CD4-positive, alpha-beta T cell treated with Interleukin-1 beta for 1 hour (primary cell): Measurements from ENCODE around the gene TESK2.

Source experiments
- DNase-seq, 2 donors: peaks; one replicate each; pipeline ENCODE4 v3.0.0-alpha.2; 2020 to 2022

TESK2 gene

DNA sequence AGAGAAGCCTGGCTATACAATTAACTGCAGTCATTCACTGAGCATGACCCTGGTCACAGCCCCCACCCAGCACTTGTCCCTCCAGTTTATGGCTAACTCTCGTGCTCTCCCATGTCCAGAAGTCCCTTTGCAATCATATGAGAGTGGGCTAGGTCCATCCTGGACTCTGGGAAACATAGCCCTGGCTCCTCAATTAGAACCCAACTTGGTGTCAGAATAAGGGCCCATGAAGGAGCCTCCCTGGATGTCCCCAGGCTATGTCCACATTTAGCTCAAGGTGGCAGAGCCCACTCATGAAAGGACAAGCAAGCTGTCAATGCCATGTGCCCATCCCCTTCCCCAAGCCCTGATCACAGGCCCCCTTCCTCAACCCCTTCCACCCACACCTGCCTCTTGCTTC is 191.7 kb downstream of the TESK2 start:
- no peak for DNase-seq

GRCh38 chr1:45297666-45298356 is 193.2 kb downstream of the TESK2 start:
- DNase-seq, result no peak
